AG08395 (cell line): ENCODE data around the gene SQOR.
A peak's percentile ranks its signal among the peaks of the same experiment; 100 is the strongest.
"Not testable (repeated sequence)": the region's sequence is repeated elsewhere in the genome, so short reads cannot be mapped to it uniquely, and the experiment has no call there.

Source experiments
- DNase-seq: peaks from one replicate; pipeline ENCODE4 v3.0.0; 2012; ENCODE audit warnings: mixed read lengths, low spot score

The SQOR gene

GRCh38 chr15:45631776-45632175 is 3.1 kb upstream of the SQOR start:
- DNase-seq, result peak; percentile 23

GRCh38 chr15:45635191-45635638 is 386 bp downstream of the SQOR start:
- no peak for DNase-seq

- DNase-seq, result no peak
Observed at GRCh38 chr15:45635763-45636292, 999 bp downstream of the SQOR start.

GRCh38 chr15:45637141-45637540 is 2.3 kb downstream of the SQOR start:
- DNase-seq, result no peak

GRCh38 chr15:45637552-45638033 is 2.8 kb downstream of the SQOR start:
- peak; percentile 60 for DNase-seq

GRCh38 chr15:45640616-45641015 is 5.8 kb downstream of the SQOR start:
- peak; percentile 86 for DNase-seq

- peak; percentile 67 for DNase-seq
Observed at GRCh38 chr15:45641374-45641781, 6.5 kb downstream of the SQOR start.

- peak; percentile 89 for DNase-seq
Observed at GRCh38 chr15:45641999-45642932, 7.4 kb downstream of the SQOR start.

GRCh38 chr15:45644437-45644836 is 9.6 kb downstream of the SQOR start:
- no peak for DNase-seq

GRCh38 chr15:45645026-45645980 is 10.5 kb downstream of the SQOR start:
- DNase-seq, result peak; percentile 51

GRCh38 chr15:45646220-45646619 is 11.4 kb downstream of the SQOR start:
- no peak for DNase-seq

GRCh38 chr15:45647828-45648227 is 13.0 kb downstream of the SQOR start:
- no peak for DNase-seq

- peak; percentile 47 for DNase-seq
Observed at GRCh38 chr15:45648521-45649200, 13.8 kb downstream of the SQOR start.

GRCh38 chr15:45650007-45650406 is 15.2 kb downstream of the SQOR start:
- not testable (repeated sequence) for DNase-seq

- DNase-seq, result no peak
Observed at GRCh38 chr15:45650889-45651525, 16.2 kb downstream of the SQOR start.

- DNase-seq, result no peak
Observed at GRCh38 chr15:45653702-45654424, 19.0 kb downstream of the SQOR start.

- DNase-seq, result no peak
Observed at GRCh38 chr15:45654749-45655148, 19.9 kb downstream of the SQOR start.

- DNase-seq, result no peak
Observed at GRCh38 chr15:45657254-45657653, 22.4 kb downstream of the SQOR start.

- no peak for DNase-seq
Observed at GRCh38 chr15:45657764-45658545, 23.1 kb downstream of the SQOR start.
